ENCODE data around the gene ZEB2. TPM values are rescaled to one million over a fixed set of nuclear protein-coding genes. Genes with fewer than 3 reads are reported as not detected.

Gene ZEB2
- 18.9 and 23.2 TPM in 2 replicates for total RNA-seq

GRCh38 chr2:144519934-144520731, at the start of gene ZEB2:
ZEB2 (minus strand) TSS chr2:144520119; CDS start chr2:144517350, 2,769 bp downstream.

Data from bronchus fibroblast of lung (primary cell).